Prostate gland (tissue), 2 donors: Measurements from ENCODE around the gene ACAD11. TPM values are rescaled to one million over a fixed set of nuclear protein-coding genes. Genes with fewer than 3 reads are reported as not detected.
"Not testable (repeated sequence)": the region's sequence is repeated elsewhere in the genome, so short reads cannot be mapped to it uniquely, and the experiment has no call there.

ENCODE experiments used
- DNase-seq: peaks from one replicate; pipeline ENCODE4 v3.0.0-alpha.2; 2019; ENCODE audit warnings: low spot score
- H3K27ac ChIP-seq, 2 donors: fragments of 200-600 bp; sonication (generic); 2 replicates each; pipeline ENCODE4 v1.5.1; 2017 to 2019
- H3K27me3 ChIP-seq: fragments of 200-600 bp; sonication (generic); replicated peaks from 2 replicates; pipeline ENCODE4 v1.5.1; 2019; ENCODE audit not compliant: insufficient read depth
- H3K36me3 ChIP-seq, 2 donors: fragments of 200-600 bp; sonication (generic); 1 replicate in 1 of 2; 2 replicates in 1 of 2; pipeline versions ENCODE4 v1.5.1 to v1.8.1; 2017 to 2019
- H3K4me1 ChIP-seq: fragments of 200-600 bp; sonication (generic); replicated peaks from 2 replicates; pipeline ENCODE4 v1.5.1; 2019
- H3K4me3 ChIP-seq, 2 donors: fragments of 200-600 bp; sonication (generic); 2 replicates each; pipeline ENCODE4 v1.5.1; 2017 to 2019
- H3K9me3 ChIP-seq: fragments of 200-600 bp; sonication (generic); 2 replicates; pipeline ENCODE4 v1.5.1; 2017
- CTCF ChIP-seq, 4 experiments: fragments of 200-600 bp in 2 of 4; fragments of 450-650 bp in 2 of 4; sonication (generic) in 2 of 4; IDR thresholded peaks; 1 replicate in 3 of 4; 2 replicates in 1 of 4; pipeline ENCODE4 v1.5.1; 2016 to 2019; ENCODE audit warnings: antibody characterized with exemption in 4 of 4, mild to moderate bottlenecking in 2 of 4, moderate library complexity in 2 of 4
- POLR2A ChIP-seq: fragments of 450-650 bp; IDR thresholded peaks from one replicate; pipeline ENCODE4 v1.6.1; 2016; ENCODE audit warnings: antibody characterized with exemption, mild to moderate bottlenecking
- POLR2AphosphoS5 ChIP-seq: sonication (generic); formaldehyde crosslinking; IDR thresholded peaks from one replicate; pipeline ENCODE4 v1.6.1; 2017; ENCODE audit warnings: antibody characterized with exemption
- WGBS: methylation state at CpG from one replicate; pipeline ENCODE4 v1.1.5; 2018; 5-methylcytosine and 5-hydroxymethylcytosine counted together
- intact Hi-C: fragments of 100-400 bp; cut with DNase I; formaldehyde crosslinking; loops from one replicate; pipeline ENCODE4 v1.14.2; 2022
- total RNA-seq, 2 donors: library from RNA; depleted of rRNA; stranded (reverse); fragments of >200 nt; gene quantifications; one replicate each; pipeline ENCODE4 v1.1.0, GENCODE V29; 2016

The ACAD11 gene
- total RNA-seq, 2 donors from 2014 or later, result 13.8 to 22.7 TPM

DNA sequence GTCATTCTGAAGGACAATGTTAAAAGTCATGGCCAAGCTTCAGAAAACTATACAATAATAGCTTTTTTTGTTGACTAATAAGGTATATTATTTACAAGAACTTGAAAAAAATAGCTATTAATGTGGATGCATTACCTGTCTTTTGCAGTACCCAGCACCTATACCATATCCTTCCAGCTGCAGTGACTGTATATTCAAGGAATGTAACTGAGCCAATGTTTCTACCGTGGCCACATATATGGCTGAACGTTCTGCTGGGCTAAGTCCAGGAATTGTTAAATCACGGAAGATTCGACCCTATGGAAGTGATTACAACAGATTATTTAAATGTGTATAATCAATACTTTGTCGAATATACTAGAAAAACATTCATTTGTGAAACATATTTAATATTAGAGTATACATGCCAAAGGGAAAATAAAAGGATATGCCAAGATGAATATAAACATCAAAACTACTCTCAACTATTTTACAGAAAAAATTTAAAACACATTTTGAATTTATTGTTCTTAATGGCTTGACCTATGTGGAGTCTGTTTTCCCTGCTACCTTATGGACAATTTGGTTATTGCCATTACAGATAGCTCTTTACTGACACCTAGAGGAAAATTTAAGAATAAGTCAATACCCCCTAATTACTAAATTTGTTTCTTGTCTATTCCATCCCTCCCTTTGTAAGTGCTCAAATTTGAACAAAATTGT, 17.6 kb downstream of the ACAD11 start:
- whole genome bisulfite sequencing, result 72% methylated on average over 5 of the region's 5 CpGs
- H3K27ac ChIP-seq, result no peak overlapping the region
- H3K36me3 ChIP-seq, result no peaks in the 10 kb centered on the region
- H3K9me3 ChIP-seq, result no peaks in the 10 kb centered on the region
- no peaks in the 10 kb centered on the region for H3K27me3 ChIP-seq
- no peak overlapping the region for H3K4me3 ChIP-seq
- no peaks in the 10 kb centered on the region for H3K4me1 ChIP-seq
- no peak for TF ChIP-seq POLR2AphosphoS5
- TF ChIP-seq CTCF (IDR thresholded peaks at IDR 0.05), result peak; percentile 62 to 88 (median 82)
- TF ChIP-seq POLR2A, result no peak
- DNase-seq, result no peak
- intact Hi-C loops, result loop anchor here (1.0 kb wide), 1 partner anchor 107 kb away; no protein-coding TSS in a partner anchor

- H3K27ac ChIP-seq, H3K27me3 ChIP-seq, H3K4me3 ChIP-seq, intact Hi-C loops, H3K36me3 ChIP-seq, H3K4me1 ChIP-seq, H3K9me3 ChIP-seq, DNase-seq: not testable (repeated sequence)
- 85% methylated on average over 2 of the region's 2 CpGs for WGBS
These were observed 18.2 kb downstream of the ACAD11 start for GRCh38 chr3:132641427-132641826.

DNA sequence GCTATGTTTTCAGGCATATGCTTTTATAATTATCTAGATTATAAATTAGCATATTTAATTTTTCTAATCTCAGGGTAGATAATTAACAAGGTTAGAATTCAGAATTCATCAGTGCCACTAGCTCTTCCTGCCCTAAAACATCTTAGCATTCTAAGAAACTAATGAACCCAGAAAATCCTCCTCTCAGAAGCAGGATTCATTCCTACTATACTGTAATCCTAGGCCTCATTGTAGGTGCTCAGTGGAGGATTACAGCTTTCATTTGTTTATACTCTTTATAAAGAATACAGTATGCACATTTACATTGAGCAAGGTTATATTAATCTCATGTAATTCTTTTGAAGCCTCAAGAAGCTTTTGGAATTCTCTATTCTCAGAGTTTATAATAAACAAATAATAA, 20.9 kb downstream of the ACAD11 start:
- DNase-seq, result no peak
- intact Hi-C loops, result no loop called here
- TF ChIP-seq CTCF (IDR thresholded peaks at IDR 0.05), result no peak
- no peak for TF ChIP-seq POLR2A
- no peak for TF ChIP-seq POLR2AphosphoS5
- no peaks in the 10 kb centered on the region for H3K36me3 ChIP-seq
- H3K27ac ChIP-seq, result no peak overlapping the region
- H3K9me3 ChIP-seq, result no peaks in the 10 kb centered on the region
- no peak overlapping the region for H3K4me3 ChIP-seq
- H3K27me3 ChIP-seq, result no peaks in the 10 kb centered on the region
- H3K4me1 ChIP-seq, result no peaks in the 10 kb centered on the region

GRCh38 chr3:132637590-132637989, 22.0 kb downstream of the ACAD11 start:
- no peaks in the 10 kb centered on the region for H3K27me3 ChIP-seq
- no peak overlapping the region for H3K4me3 ChIP-seq
- H3K4me1 ChIP-seq, result no peaks in the 10 kb centered on the region
- H3K9me3 ChIP-seq, result no peaks in the 10 kb centered on the region
- no peaks in the 10 kb centered on the region for H3K36me3 ChIP-seq
- 26% methylated on average over 1 of the region's 1 CpG for WGBS
- intact Hi-C loops, result no loop called here
- TF ChIP-seq CTCF (IDR thresholded peaks at IDR 0.05), result no peak
- DNase-seq, result no peak
- H3K27ac ChIP-seq, result no peak overlapping the region

DNA sequence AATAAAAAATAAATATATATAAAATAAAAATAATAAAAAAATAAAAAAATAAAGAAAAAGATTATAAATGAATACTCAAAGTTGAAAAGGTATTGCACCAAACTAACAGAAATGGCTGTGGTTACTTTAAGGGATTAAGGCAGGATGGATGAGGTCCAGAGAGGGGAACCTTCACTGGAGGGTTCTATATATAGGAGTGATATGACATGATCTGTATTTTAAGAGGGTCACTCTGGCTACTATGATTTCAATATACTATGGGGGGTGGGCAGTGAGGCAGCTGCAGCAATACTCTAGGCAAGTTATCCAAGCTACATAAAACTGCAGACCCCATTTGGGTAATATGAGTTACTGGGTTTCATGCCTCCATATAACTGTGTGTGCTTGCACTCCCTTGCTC, 24.6 kb downstream of the ACAD11 start:
- TF ChIP-seq POLR2A (no peak), CTCF (IDR thresholded peaks at IDR 0.05) (no peak), POLR2AphosphoS5 (no peak)
- intact Hi-C loops, result no loop called here
- no peaks in the 10 kb centered on the region for H3K9me3 ChIP-seq
- H3K4me1 ChIP-seq, result no peaks in the 10 kb centered on the region
- H3K4me3 ChIP-seq, result no peak overlapping the region
- no peak overlapping the region for H3K27ac ChIP-seq
- DNase-seq, result no peak
- H3K27me3 ChIP-seq, result no peaks in the 10 kb centered on the region
- no peaks in the 10 kb centered on the region for H3K36me3 ChIP-seq
